Stimulated activated CD8-positive, alpha-beta memory T cell treated with anti-CD3 and anti-CD28 coated beads, Interleukin-4, amount 100 ng/mL, for 24 hours (primary cell): ENCODE data around the gene TUBA4B.

Experiments
- DNase-seq: peaks from one replicate; pipeline ENCODE4 v3.0.0-alpha.2; 2020; ENCODE audit warnings: low read depth

Gene TUBA4B

DNA sequence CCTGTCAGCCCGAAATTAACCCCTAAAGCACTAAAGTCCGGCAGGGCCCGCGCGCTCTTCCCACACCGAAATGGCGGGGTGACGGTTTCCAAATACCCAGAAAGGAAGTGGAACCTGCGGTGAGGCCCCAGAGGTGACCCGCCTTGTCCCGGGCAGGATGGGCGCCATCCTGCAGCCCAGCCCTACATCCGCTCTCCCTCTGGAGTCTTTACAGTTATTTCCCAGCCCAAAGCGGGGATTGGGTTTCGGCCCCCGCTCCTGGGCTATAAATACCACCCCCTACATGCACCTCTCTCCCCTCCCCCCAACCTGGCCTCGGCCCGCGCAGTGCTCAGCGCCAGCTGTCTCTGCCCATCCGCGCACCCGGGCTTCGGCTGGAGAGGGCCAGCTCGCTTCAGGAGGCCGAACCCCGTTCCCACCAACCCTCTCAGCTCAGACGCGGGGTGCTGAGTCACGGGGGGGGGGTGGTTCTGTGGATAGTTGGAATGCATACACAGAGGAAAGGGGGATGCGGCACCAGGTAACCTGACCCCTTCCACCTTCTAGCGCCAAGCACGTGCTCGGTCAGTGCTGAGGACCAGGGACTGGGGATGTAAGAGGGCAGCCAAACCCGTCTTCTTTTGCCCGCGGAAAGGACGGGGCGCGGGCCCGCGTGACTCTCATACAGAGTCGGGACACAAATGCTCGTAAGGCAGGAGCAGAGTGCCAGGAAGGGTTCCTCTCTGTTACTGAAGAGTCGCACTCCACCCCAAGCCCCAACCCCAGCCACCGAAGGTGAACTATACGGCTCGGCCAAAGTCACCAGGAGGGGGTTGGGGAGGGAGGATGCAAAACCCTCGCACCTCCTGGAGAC is at the start of gene TUBA4B:
Gene TUBA4B (plus strand): TSS at position 344 of the 853 bp plus-strand sequence. CDS start 165 bp downstream, at position 509.
- DNase-seq, result no peak

- no peak for DNase-seq
Measured at GRCh38 chr2:219204425-219205164, 48.4 kb upstream of the TUBA4B start.

- no peak for DNase-seq
Measured at GRCh38 chr2:219205165-219205538, 47.9 kb upstream of the TUBA4B start.

- no peak for DNase-seq
Measured at GRCh38 chr2:219205981-219206327, 47.1 kb upstream of the TUBA4B start.

DNA sequence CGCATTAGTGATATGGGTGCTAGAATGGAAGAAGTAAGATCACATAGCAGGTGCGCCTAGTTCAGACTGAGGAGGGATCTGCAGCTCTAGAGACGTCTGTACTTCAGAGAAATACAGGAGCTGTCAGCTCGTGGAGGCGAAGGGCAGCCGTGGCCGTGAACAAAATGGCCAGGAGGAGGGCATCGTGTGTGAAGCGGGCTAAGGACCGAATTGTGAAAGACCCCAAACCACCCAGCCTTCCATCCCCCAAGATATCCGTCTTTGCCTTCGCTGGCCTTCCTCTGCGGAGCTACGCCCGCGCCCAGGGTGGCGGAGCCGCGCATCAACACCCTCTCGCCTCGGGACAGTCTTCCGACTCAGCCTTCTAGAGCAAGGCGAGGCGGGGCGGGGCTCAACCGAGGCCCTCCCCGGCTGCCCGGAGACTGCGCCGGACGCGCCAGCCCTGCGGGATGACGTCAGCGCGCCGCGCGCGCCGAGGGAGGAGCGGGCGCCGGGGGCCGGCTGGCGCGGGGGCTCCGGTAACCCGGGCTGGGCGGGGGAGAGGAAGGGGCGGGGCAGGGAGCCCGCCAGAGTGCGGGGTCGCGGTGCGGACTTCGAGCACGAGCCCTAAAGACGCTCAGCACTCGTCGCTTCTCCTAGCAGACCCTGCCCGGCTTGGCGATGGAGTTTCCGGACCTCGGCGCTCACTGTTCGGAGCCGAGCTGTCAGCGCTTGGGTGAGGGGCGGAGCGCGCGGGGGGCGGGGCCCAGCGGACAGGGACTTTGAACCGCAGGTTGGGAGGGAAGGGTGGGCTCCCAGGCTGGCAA is 46.5 kb upstream of the TUBA4B start, which contains the start of gene ZFAND2B:
Gene ZFAND2B (plus strand): TSS at position 455 of the 806 bp plus-strand sequence. CDS start 206 bp downstream, at position 661.
- peak; percentile 94 for DNase-seq

GRCh38 chr2:219207134-219207883 is 45.7 kb upstream of the TUBA4B start:
- no peak for DNase-seq

DNA sequence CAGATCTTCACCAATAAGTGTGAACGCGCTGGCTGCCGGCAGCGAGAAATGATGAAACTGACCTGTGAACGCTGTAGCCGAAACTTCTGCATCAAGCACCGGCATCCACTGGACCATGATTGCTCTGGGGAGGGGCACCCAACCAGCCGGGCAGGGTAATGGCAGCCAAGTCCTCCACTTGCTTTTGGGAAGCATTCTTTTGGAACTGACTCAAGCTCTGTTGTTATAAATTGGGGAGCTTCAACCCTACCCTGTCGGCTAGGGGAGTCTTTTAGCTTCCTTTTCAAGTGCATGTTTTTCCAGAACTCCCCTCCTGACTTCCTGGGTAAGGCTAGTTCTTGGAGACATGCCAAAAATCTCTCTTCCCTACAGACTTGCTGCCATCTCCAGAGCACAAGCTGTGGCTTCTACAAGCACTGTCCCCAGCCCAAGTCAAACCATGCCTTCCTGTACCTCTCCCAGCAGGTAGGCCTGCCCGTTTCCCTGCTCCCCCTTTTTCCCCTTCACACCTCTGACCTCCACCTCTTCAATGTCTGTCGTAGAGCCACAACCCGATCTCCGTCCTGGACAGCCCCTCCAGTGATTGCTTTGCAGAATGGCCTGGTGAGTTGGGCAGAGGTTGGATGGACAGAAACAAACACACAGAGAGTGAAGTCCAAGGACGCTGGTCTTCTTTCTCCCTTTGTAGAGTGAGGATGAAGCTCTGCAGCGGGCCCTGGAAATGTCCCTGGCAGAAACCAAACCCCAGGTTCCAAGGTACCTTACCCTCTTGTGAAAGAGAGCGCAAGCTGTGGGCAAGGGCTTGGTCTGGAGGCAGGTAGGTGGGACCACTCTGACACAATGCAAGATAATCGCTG is 44.9 kb upstream of the TUBA4B start:
- no peak for DNase-seq

DNA sequence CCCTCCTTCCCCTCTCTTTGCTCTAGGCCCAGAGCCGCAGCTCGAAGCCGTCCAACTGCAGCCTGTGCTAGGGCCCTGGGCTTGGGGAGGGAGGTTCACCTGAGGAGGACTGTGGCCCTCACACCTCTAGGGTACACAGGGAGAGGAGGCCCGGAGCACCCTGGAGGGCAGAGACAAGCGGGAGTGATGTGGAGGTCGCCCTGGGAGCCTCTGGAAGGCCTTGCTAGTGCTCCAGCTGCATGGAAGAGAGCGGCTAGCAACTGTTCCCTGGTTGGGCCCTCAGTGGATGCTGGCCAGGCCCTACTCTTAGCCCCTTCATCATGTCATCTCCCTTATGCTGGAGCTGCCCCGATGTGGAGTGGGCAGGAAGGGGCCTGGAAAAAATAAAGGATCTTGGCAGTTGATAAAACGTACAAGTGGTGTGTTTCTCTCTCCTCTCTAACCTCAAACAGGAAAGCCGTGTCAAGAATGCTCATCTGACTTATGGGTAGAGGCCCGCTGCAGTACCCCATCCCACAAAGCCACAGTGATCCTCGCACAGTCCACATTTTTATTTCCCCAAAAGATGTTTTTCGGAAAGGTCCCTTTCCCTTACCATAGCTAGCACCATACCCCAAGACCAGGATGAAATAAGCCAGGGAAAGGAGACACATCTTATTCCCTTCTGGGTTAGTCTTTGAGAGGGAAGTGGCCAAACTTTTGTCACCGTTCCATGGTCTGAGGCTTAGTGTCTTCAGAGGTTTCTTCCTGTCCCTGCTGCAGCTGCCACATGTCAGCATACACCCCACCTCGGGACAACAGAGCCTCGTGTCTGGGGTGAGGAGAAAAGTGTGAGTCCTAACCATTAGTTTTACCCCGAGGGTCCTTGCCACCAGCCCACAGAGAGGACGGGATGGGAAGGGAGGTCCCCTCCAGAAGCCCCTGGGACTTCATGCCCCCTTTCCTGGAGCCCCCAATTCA is 43.5 kb upstream of the TUBA4B start:
- no peak for DNase-seq

DNA sequence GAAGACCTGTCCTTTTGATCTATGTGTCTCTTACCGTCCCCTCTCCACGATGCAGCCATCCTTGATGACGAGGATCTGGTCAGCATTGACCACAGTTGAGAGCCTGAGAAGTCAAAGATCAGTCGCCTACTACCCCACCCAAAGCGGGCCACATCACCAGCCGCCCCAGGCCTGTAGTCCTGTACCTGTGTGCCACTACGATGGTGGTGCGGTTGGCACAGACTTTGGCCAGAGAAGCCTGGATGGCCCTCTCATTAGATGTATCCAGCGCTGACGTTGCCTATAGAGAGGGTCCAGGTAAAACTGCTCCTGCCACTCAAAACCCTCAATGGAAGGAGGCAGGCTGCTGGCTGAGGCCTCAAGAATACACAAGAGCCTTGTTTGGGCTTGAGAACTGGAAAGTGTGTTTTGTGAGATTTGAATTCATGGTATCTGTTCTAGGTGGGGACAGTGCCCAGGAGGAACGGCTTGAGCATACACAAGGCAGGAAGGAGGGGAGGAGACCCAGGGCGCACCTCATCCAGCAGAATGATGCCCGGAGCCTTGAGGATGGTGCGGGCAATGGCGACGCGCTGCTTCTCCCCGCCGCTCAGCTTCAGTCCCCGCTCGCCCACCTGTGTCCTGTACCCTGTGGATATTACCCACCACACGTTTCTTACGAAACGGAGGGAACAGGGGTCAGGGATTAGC is 42.7 kb upstream of the TUBA4B start:
- DNase-seq, result no peak

GRCh38 chr2:219210886-219211362 is 42.1 kb upstream of the TUBA4B start:
- DNase-seq, result no peak

DNA sequence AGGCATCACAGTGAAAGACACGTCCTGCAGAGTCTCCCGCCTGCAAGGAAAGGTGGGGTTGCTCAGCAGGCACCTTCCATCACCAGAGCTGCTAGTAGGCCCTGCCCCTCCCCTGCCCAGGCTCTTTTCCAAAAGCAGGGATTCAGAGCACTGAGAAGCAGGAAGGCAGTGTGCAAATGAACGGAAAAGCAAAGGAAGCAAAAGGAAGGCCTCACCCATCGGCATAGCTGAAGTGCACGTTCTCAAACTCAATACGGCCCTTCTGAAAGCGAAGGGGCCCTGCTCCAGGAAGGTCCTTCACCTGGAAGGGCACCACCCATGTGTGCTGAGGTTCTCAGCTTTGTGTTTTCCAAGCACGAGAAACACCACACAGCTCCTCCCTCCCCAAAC is 40.0 kb upstream of the TUBA4B start:
- no peak for DNase-seq

DNA sequence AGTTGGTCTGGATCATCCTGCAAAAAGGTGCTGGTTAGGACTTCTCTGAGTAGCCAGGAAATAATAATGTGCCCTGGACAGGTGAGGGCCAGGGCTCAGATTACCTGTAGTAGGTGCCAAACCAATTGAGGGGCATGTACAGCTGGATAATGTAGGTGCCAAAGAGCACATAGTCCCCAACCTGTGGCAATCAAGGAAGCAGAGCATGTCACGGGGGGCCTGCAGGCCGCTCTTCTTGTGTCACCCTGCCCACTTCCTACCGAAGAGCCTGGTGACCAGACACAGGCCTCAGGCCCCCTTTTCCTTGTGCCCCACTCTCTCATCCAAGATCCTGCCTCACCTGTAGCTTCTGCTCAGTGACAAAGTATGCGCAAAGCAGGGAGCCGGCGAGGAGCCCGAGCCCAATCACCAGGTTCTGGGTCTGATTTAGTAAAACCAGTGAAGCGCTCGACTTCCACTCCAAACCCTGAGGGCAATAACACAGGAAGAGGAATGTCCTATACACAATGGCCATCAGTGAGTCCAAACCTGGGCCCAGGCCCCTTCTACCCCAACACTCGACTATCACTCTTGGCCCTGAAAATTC is 39.5 kb upstream of the TUBA4B start:
- no peak for DNase-seq

DNA sequence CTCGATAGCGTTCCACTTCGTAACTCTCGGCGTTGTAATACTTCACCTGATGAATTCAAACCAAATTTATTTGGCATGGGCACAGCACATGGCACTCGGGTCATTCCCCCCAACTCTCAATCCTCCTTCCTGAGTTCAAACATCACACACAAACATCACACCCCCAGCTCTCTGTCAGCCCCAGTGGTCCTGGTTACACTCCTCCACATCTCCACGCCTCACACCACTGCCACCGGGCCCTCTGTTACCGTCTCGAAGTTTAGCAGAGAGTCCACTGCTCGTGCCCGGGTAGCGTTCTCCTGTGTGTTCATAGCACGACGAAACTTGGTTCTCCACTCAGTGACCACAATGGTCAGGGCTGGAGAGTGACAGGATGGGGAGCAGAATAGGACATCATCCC is 38.9 kb upstream of the TUBA4B start:
- no peak for DNase-seq

- no peak for DNase-seq
Measured at GRCh38 chr2:219214786-219215185, 38.3 kb upstream of the TUBA4B start.

DNA sequence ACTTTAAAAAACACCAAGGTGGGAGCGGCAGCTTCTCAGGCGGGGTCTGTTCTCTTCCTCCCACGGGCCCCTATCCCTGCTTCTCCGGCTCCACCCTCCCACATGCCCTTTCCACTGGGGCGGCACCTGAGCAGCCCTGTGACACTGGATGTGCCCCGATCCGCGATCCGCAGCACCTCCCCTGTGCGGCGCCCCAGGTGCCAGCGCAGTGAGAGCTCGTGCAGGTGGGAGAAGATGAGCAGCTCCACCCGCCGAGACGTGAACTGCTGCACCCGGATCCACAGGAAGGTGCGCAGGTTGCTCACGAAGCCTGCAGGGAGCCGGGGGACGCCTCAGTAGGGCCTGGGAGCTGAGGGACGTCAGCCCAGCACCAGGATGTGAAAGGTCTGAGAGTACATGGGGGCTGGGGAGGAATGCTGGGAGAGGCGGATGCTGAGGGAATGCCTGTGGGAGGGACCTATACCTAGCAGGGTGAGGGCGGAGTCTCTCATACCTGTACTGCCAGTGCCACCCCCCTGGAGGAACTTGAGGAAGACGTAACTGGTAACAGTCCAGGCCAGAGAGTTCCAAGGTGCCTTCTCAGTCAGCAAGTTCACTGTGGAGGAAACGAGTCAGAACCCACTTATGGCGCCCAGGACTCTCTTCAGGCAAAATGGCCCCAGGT is 37.0 kb upstream of the TUBA4B start:
- DNase-seq, result no peak

- DNase-seq, result no peak
Measured at GRCh38 chr2:219216535-219216915, 36.5 kb upstream of the TUBA4B start.

GRCh38 chr2:219218217-219218731 is 34.8 kb upstream of the TUBA4B start:
- DNase-seq, result no peak
